Neural progenitor cell (in vitro differentiated cells): Measurements from ENCODE around the gene THEM4.

Experiments used
- CTCF ChIP-seq: fragments of 200-600 bp; sonication (generic); IDR thresholded peaks from 2 replicates; pipeline ENCODE4 v1.5.1; 2017; ENCODE audit warnings: antibody characterized with exemption, mild to moderate bottlenecking
- EZH2phosphoT487 ChIP-seq: fragments of 200-600 bp; sonication (generic); IDR thresholded peaks from 2 replicates; pipeline ENCODE4 v1.6.1; 2017; ENCODE audit warnings: antibody characterized with exemption

DNA sequence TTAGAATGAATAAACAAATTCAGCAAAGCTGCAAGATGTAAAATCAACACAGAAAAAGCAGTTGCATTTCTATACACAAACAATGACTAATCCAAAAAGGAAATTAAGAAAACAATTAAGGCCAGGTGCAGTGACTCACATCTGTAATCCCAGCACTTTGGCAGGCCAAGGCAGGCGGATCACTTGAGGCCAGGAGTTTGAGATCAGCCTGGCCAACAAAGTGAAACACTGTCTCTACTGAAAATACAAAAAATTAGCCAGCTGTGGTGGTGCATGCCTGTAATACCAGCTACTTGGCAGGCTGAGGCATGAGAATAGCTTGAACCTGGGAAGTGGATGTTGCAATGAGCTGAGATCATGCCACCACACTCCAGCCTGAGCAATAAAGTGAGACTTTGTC lies 22.3 kb downstream of the THEM4 start:
- TF ChIP-seq CTCF (no peak), EZH2phosphoT487 (no peak)
